ENCODE results near the gene SLC35F4. TPM values are rescaled to one million over a fixed set of nuclear protein-coding genes. Genes with fewer than 3 reads are reported as not detected.

SLC35F4 gene
- total and polyA plus RNA-seq, 2 of the 8 experiments (the other 6 are each of a cell fraction or from before 2014, with no cell fraction given) = not detected

GRCh38 chr14:57898837-57899572, 33.1 kb upstream of the SLC35F4 start (continued):
- no peak for TF ChIP-seq ATF2 (IDR thresholded peaks at IDR 0.05; ENCODE audit: low read length)
- TF ChIP-seq CHD7 (IDR thresholded peaks at IDR 0.05; ENCODE audit: insufficient replicate concordance, low read length) = no peak
- no peak for TF ChIP-seq RNF2 (IDR thresholded peaks at IDR 0.05; ENCODE audit: borderline replicate concordance, low read depth, low read length, missing control alignments, poor library complexity, severe bottlenecking)
- TF ChIP-seq KDM5A (IDR thresholded peaks at IDR 0.05; ENCODE audit: low read length) = no peak
